MM.1S (cell line): ENCODE measurements around the gene MR1.

Experiments used
- DNase-seq: peaks from one replicate; pipeline ENCODE4 v3.0.0-alpha.2; 2015
- H2AFZ ChIP-seq: fragments of 300-600 bp; sonication (generic); 2 replicates; pipeline ENCODE4 v1.6.0; 2016; ENCODE audit warnings: antibody characterized with exemption, low read length
- H3F3A ChIP-seq: fragments of 300-600 bp; sonication (generic); 2 replicates; pipeline ENCODE4 v1.6.1; 2016; ENCODE audit warnings: mild to moderate bottlenecking, antibody characterized with exemption, low read length, moderate library complexity, mixed read lengths; ENCODE audit not compliant: insufficient read depth
- H3K27ac ChIP-seq: fragments of 300-600 bp; sonication (generic); 2 replicates; pipeline ENCODE4 v1.5.1; 2016; ENCODE audit warnings: mild to moderate bottlenecking, low read length
- H3K27me3 ChIP-seq: fragments of 300-600 bp; sonication (generic); replicated peaks from 2 replicates; pipeline ENCODE4 v1.6.0; 2016; ENCODE audit warnings: low read length; ENCODE audit not compliant: insufficient read depth
- H3K36me3 ChIP-seq: fragments of 300-600 bp; sonication (generic); replicated peaks from 2 replicates; pipeline ENCODE4 v1.6.1; 2016; ENCODE audit warnings: mild to moderate bottlenecking, low read length, mixed read lengths; ENCODE audit not compliant: insufficient read depth
- H3K4me1 ChIP-seq: fragments of 300-600 bp; sonication (generic); 2 replicates; pipeline ENCODE4 v1.6.1; 2016; ENCODE audit warnings: low read length, mixed read lengths
- H3K4me2 ChIP-seq: fragments of 300-600 bp; sonication (generic); 2 replicates; pipeline ENCODE4 v1.6.0; 2016; ENCODE audit warnings: low read depth, low read length
- H3K4me3 ChIP-seq: fragments of 300-600 bp; sonication (generic); 2 replicates; pipeline ENCODE4 v1.5.1; 2016; ENCODE audit warnings: low read length, mixed read lengths
- H3K79me2 ChIP-seq: fragments of 300-600 bp; sonication (generic); 2 replicates; pipeline ENCODE4 v1.6.1; 2016; ENCODE audit warnings: mixed run types, low read length, mixed read lengths
- H3K9ac ChIP-seq: fragments of 300-600 bp; sonication (generic); 2 replicates; pipeline ENCODE4 v1.6.1; 2016; ENCODE audit warnings: low read length, mixed read lengths
- H3K9me2 ChIP-seq: fragments of 300-600 bp; sonication (generic); replicated peaks from 2 replicates; pipeline ENCODE4 v1.6.1; 2016; ENCODE audit warnings: mild to moderate bottlenecking, low read length, mixed read lengths; ENCODE audit not compliant: insufficient read depth
- H3K9me3 ChIP-seq: fragments of 300-600 bp; sonication (generic); replicated peaks from 2 replicates; pipeline ENCODE4 v1.6.1; 2016; ENCODE audit warnings: mild to moderate bottlenecking, low read length, mixed read lengths; ENCODE audit not compliant: insufficient read depth
- H4K20me1 ChIP-seq: fragments of 300-600 bp; sonication (generic); 2 replicates; pipeline ENCODE4 v1.6.1; 2016; ENCODE audit warnings: mild to moderate bottlenecking, low read length, moderate library complexity, mixed read lengths; ENCODE audit not compliant: insufficient read depth
- EZH2 ChIP-seq: fragments of 300-600 bp; sonication (generic); optimal IDR thresholded peaks from 2 replicates; pipeline ENCODE3; 2017; ENCODE audit warnings: low read depth, mild to moderate bottlenecking, antibody characterized with exemption, low read length, mixed read lengths
- EZH2phosphoT487 ChIP-seq: fragments of 300-600 bp; sonication (generic); IDR thresholded peaks from 2 replicates; pipeline ENCODE4 v1.6.1; 2018; ENCODE audit warnings: antibody characterized with exemption, low read length
- TF ChIP-seq, protein P1 (sequence below): fragments of 300-600 bp; sonication (generic); IDR thresholded peaks from 2 replicates; pipeline ENCODE4 v1.5.1; 2016; ENCODE audit warnings: antibody characterized with exemption, low read length, mixed read lengths

Gene MR1

DNA sequence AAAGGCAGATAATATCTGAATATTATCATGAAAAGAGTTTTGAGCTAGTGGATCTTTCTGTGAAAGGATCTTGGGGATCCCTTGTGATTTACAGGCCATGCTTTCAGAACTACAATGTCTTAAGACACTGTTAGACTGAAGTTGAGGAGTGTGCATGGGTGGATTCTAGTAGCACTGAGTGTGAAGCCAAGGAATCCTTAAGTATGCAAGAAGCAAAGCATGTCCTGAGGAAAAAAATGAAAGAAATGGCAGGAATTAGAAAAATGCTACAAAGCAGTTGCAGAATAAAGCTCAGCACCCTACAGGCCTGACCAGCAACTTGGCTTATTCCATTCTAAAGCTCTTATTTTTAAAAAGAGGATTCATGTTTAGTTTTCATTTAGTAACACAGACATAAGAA is 23.0 kb upstream of the MR1 start:
- H3K9ac ChIP-seq = no peak overlapping the region
- no peak overlapping the region for H2AFZ ChIP-seq
- no peaks in the 10 kb centered on the region for H3K9me3 ChIP-seq
- no peak overlapping the region for H3K4me2 ChIP-seq
- no peaks in the 10 kb centered on the region for H3F3A ChIP-seq
- H3K9me2 ChIP-seq = no peaks in the 10 kb centered on the region
- H3K4me3 ChIP-seq = no peak overlapping the region
- no peaks in the 10 kb centered on the region for H3K4me1 ChIP-seq
- DNase-seq = no peak
- H3K27ac ChIP-seq = no peak overlapping the region
- H3K36me3 ChIP-seq = no peaks in the 10 kb centered on the region
- no peaks in the 10 kb centered on the region for H3K27me3 ChIP-seq
- peaks cover 70% of the 10 kb centered on the region for H3K79me2 ChIP-seq
- H4K20me1 ChIP-seq = 0 out of 2 replicates have a peak, but pooled peaks cover 3% of the 10 kb centered on the region
- TF ChIP-seq, protein P1, sequence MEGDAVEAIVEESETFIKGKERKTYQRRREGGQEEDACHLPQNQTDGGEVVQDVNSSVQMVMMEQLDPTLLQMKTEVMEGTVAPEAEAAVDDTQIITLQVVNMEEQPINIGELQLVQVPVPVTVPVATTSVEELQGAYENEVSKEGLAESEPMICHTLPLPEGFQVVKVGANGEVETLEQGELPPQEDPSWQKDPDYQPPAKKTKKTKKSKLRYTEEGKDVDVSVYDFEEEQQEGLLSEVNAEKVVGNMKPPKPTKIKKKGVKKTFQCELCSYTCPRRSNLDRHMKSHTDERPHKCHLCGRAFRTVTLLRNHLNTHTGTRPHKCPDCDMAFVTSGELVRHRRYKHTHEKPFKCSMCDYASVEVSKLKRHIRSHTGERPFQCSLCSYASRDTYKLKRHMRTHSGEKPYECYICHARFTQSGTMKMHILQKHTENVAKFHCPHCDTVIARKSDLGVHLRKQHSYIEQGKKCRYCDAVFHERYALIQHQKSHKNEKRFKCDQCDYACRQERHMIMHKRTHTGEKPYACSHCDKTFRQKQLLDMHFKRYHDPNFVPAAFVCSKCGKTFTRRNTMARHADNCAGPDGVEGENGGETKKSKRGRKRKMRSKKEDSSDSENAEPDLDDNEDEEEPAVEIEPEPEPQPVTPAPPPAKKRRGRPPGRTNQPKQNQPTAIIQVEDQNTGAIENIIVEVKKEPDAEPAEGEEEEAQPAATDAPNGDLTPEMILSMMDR = no peak
- TF ChIP-seq EZH2 (no peak), EZH2phosphoT487 (no peak)

DNA sequence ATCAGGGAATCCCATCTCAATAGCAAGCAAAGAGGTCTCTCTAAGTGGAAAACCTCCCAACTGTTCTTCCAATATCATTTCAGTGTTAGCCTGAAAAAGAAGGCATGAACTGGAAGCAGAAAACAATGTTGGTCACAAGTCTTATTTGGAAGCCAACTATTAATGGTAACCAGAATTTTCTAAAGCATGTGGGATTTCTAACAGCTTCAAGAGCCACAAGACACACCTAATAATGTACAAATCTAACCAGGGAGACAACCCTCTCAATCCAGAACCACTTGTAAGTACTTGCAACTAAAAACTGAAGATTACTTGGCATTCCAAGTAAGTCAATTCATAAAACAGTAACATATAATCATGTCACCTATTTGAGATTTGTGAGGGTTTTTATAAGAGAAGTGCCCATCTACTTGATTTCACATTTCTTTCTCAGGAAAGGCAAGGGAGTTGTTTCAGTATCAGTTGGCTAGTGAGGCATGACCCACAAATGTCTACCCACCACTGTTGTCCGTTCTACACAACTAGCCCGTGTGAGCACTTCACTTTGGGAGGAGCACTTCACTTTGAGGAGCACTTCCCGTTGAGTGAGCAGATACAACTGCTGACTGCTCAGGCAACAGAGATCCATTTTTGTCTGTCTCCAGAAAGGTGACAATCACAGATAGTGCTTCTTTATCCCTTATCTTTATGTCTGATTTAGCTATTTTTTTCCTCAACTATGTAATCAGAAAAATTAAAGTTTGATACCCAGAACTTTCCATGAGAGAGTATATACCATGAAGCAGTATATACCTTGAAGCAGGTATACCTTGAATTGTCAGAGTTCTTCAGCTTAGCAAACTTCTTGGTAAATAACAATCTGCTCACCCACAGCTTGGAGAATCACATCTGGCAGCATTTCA is 22.2 kb upstream of the MR1 start:
- Histone ChIP-seq H3K27ac (no peak overlapping the region), H4K20me1 (0 out of 2 replicates have a peak, but pooled peaks cover 3% of the 10 kb centered on the region), H3K36me3 (no peaks in the 10 kb centered on the region), H3F3A (no peaks in the 10 kb centered on the region), H3K4me3 (no peak overlapping the region), H3K27me3 (no peaks in the 10 kb centered on the region), H3K9me2 (no peaks in the 10 kb centered on the region), H3K9me3 (no peaks in the 10 kb centered on the region), H3K4me2 (no peak overlapping the region), H3K9ac (no peak overlapping the region), H3K79me2 (peaks cover 77% of the 10 kb centered on the region), H2AFZ (no peak overlapping the region), H3K4me1 (no peaks in the 10 kb centered on the region)
- no peak for DNase-seq
- TF ChIP-seq EZH2 = no peak
- no peak for TF ChIP-seq EZH2phosphoT487
- TF ChIP-seq, protein P1 = no peak

GRCh38 chr1:181012203-181012745 is 21.5 kb upstream of the MR1 start:
- DNase-seq = no peak
- Histone ChIP-seq H3K4me2 (no peak overlapping the region), H3F3A (no peaks in the 10 kb centered on the region), H3K27me3 (no peaks in the 10 kb centered on the region), H3K79me2 (peaks cover 74% of the 10 kb centered on the region), H3K9me3 (no peaks in the 10 kb centered on the region), H3K4me3 (no peak overlapping the region), H2AFZ (no peak overlapping the region), H4K20me1 (0 out of 2 replicates have a peak, but pooled peaks cover 3% of the 10 kb centered on the region), H3K4me1 (no peaks in the 10 kb centered on the region), H3K9me2 (no peaks in the 10 kb centered on the region), H3K36me3 (no peaks in the 10 kb centered on the region), H3K9ac (no peak overlapping the region), H3K27ac (no peak overlapping the region)
- TF ChIP-seq EZH2phosphoT487 = no peak
